GM21576 (cell line): ENCODE results near the gene PRTG.
"Not testable (repeated sequence)": the region's sequence is repeated elsewhere in the genome, so short reads cannot be mapped to it uniquely, and the experiment has no call there.

Experiments
- ATAC-seq: cut with Tn5 transposase; IDR thresholded peaks from one replicate; pipeline ENCODE4 v1.9.1; 2021; ENCODE audit warnings: mild to moderate bottlenecking, moderate library complexity; ENCODE audit not compliant: unreplicated experiment

The PRTG gene

GRCh38 chr15:55743729-55744655 lies 1.0 kb upstream of the PRTG start:
- ATAC-seq: no peak

- ATAC-seq: no peak
Observed at GRCh38 chr15:55742498-55742926, 440 bp downstream of the PRTG start.

- no peak for ATAC-seq
Observed at GRCh38 chr15:55741833-55742497, 987 bp downstream of the PRTG start.

DNA sequence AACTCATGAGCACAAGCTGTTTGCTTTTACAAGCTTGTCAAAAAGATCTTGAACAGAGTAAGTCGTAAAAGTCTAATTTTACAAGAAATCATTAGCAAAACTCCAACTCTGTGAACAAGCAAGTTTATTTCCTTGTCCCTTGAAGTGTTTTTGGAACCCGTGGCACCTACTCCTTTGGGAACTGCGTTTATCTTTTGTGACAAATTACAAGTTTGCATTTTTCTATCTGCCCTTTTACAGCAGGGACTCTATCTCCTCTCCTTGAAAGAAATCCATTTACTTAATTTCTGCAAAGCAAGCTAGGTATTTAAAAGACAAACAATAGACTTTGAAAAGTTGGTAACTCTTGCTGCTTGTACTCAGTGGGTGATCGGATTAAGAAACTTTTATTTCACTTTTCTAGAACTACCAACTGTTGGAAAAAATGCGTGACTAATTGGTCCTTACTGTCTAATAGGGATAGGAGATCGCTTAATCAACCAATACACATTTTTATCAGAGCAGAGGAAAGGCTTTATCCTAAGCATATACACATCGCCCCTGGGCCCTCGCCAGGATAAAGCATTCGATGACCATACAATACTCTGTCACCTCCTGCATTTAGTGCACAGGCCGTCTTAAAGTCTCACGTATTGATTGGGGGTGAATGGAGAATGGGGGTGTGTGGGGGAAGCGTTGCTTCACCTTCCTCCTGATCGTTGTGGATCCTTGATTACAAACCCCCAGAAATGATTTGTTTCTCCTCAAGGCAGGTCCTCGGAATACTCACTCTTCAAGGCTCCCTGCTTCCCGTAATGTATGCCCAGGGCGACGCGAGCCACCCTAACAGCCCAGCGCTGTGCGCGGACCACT lies 1.7 kb downstream of the PRTG start:
- no peak for ATAC-seq

GRCh38 chr15:55740359-55740878 lies 2.5 kb downstream of the PRTG start:
- ATAC-seq: no peak

DNA sequence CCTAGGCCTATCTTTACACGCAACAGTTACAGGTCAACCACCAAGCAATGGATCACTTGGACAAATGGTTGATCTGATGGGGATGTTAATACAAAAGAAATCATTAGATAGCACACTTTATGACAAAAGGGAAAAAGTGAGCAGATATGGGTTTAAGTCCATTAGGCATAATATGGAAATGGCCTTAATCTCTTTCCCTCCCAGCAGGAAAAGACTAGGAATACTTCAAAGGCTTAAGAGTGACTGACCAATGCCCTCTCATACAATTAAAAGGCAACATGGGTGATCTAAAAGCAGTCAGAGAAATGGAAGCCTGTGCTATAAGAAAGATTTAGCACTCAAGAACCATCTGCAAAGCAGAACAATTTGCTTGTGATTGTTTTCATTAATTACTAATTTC lies 3.3 kb downstream of the PRTG start:
- ATAC-seq: no peak

DNA sequence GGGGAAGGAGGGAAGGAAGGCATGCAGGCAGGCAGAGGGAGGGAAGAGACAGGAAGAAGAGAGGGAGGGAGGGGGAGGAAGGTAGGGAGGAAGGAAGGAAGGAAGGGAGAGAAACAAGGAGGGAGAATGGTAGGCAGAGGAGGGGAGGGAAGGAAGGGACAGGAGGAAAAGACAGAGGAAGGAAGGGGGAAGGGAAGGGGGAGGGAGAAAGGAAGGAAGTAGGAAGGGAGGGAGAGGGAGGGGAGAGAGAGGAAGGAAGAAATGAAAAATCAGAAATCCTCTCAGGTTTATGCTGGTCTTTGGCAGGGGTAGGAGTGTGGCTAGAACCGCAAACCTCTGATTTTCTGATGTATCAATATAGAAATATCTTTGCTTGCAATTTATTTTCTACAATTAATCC lies 4.2 kb downstream of the PRTG start:
- ATAC-seq: no peak

DNA sequence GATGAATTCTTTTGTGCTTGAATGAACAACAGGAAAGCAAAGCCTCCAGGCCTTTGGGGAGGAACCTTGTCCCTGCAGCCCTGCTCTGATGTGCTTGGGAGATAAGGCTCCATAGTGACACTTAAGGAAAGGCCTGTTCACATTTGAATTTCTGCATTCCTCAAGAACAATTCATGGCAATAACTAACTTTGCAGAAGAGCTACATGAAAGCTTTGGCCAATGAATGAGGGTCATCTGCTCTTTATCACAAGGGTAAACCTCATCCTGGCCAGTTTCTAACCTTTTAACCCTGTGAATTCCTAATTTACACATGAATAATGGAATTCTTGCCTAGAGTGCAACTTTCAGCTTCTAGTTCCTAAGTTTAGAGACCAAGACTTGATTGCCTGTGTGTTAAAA lies 5.6 kb downstream of the PRTG start:
- no peak for ATAC-seq

GRCh38 chr15:55736756-55737155 lies 6.2 kb downstream of the PRTG start:
- ATAC-seq: no peak

GRCh38 chr15:55734641-55735040 lies 8.3 kb downstream of the PRTG start:
- ATAC-seq: no peak

GRCh38 chr15:55733461-55733860 lies 9.5 kb downstream of the PRTG start:
- not testable (repeated sequence) for ATAC-seq

DNA sequence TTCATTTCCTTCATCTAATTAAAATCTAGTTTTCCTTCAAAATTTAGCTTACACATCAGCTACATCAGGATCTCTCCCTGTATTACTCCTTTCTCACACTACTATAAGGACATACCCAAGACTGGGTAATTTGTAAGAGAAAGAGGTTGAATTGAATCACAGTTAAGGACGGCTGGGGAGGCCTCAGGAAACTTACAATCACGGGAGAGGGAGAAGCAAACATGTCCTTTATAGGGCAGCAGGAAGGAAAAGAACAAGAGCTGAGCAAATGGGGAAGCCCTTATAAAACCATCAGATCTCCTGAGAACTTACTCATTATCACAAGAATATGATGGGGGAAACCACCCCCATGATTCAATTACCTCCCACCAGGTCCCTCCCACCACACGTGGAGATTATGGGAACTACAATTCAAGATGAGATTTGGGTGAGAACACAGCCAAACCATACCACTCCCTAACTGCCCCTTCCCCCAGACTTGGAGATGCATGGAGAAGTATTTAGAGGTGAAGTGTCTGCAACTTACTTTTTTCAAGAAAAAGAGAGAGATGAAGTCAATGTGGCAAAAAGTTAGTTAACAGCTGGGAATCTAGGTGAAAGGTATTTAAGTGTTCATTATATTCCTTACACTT lies 21.3 kb downstream of the PRTG start:
- no peak for ATAC-seq

DNA sequence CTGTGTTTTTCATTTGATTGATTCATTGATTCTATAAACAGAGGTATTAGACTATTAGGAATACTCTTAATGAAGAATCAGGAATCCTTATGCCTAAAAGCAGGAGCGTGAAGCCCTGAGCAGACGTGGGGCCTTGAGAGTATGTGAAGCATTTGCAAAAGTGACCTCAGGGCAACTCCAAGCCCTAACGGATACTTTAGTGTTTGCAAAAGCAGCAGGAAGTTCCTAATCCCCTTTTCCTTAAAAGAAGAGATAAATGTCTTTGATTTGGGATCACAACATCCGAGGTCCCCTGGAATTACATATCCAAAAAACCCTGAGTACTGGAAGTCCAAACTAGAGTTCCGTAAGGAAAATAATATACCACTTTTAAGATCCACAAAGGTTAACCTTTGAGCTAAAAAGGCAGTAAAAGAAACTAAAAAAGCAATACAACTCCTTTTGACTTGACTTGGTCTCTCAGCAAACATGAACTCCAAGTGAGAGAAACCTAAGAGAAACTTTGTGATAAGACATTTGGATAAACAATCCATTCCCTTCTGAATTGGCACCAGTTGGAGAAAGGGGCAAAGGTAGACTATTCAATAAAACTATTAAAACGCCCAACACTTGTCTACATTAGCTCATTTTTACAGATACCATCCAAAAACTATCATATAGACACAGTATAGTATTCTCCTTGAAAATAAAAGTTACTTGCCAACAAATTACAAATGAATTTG lies 27.4 kb downstream of the PRTG start:
- ATAC-seq: no peak

DNA sequence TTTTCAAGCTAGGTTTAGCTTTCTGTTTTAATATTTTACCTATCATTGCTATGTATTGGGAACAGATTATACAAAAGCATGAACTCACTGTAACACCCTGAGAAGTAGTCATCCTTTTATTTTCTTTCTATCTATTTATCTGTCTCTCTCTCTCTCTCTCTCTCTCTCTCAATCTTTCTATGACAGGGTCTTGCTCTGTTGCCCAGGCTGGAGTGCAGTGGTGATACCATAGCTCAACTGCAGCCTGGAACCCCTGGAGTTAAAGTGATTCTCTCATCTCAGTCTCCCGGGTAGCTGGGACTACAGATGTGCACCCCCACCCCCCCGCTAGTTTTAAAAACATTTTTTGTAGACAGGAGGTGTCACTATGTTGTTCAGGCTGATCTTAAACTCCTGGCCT lies 28.9 kb downstream of the PRTG start:
- ATAC-seq: no peak

DNA sequence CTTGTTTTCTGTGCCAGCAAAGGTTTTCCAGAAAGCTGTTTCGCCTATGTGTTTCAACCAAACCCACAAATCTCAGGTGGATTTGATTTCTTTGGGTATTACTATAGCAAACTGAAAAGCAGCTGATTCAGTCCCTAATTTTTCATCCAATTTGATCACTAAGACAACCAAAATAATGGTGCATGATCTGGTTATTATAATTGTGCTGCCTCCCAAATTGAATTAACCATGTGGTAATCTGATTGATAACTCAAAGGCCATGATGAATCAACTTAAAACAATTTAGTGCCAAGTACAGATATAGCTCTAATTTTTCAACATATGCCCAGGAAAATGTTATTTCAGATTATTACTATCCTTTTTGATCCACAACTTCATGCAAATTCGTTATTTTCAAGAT lies 30.6 kb downstream of the PRTG start:
- no peak for ATAC-seq

GRCh38 chr15:55710286-55710685 lies 32.7 kb downstream of the PRTG start:
- ATAC-seq: no peak

DNA sequence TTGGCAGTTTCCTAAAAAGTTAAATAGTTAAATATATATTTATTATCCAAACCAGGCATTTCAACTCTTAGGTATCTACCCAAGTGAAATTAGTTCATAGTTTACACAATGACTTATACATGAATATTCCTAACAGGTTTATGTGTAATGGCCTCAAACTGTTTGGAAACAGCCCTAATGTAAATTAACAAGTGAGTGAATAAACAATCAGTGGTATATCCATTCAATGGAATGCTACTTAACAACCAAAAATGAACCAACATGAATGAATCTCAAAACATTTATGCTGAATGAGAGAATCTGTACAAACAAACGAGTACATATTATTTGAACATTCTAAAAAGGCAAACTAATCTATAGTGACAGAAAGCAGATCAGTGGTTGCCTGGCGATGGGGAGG lies 33.5 kb downstream of the PRTG start:
- no peak for ATAC-seq

- ATAC-seq: no peak
Observed at GRCh38 chr15:55708720-55709119, 34.2 kb downstream of the PRTG start.

DNA sequence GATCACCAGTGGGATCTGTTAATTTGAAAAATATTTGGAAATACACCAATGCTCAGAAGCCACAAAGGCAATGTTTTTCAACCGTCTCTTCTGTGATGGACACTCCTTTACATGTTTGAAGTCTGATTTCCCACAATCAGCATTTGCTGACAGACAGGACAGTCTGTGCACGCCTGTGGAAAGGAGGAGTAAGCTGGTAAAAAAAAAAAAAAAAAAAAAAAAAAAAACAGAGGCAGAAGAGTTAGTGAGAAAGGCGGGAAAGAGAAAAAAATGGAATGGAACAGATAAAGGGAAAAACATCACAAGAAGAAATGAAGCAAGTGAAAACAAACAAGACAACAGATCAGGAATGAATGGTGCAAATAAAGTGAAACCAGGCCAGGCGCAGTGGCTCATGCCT lies 35.0 kb downstream of the PRTG start:
- no peak for ATAC-seq

GRCh38 chr15:55707518-55707917 lies 35.4 kb downstream of the PRTG start:
- ATAC-seq: no peak
